Mesothelial cell of epicardium (in vitro differentiated cells): ENCODE measurements around the gene MICAL2. TPM values are rescaled to one million over a fixed set of nuclear protein-coding genes. Genes with fewer than 3 reads are reported as not detected.

Experiments used
- DNase-seq, 2 experiments: peaks; one replicate each; pipeline ENCODE4 v3.0.0; 2021; ENCODE audit warnings: low spot score in 2 of 2; ENCODE audit not compliant: unreplicated experiment in 2 of 2
- H3K27ac Mint-ChIP-seq: 2 replicates; pipeline ENCODE4 v1.8.0; 2021; ENCODE audit warnings: mixed read lengths
- H3K27me3 Mint-ChIP-seq: 2 replicates; pipeline ENCODE4 v1.8.0; 2021; ENCODE audit warnings: low read depth, mixed read lengths
- H3K36me3 Mint-ChIP-seq: 2 replicates; pipeline ENCODE4 v1.8.0; 2021; ENCODE audit warnings: mixed read lengths
- H3K4me1 Mint-ChIP-seq: 2 replicates; pipeline ENCODE4 v1.8.0; 2021; ENCODE audit warnings: mixed read lengths
- H3K4me3 Mint-ChIP-seq: 2 replicates; pipeline ENCODE4 v1.8.0; 2021; ENCODE audit warnings: mild to moderate bottlenecking, moderate library complexity, mixed read lengths
- H3K9me3 Mint-ChIP-seq: 2 replicates; pipeline ENCODE4 v1.8.0; 2021; ENCODE audit warnings: mixed read lengths
- CTCF ChIP-seq: fragments of 200-600 bp; sonication (generic); IDR thresholded peaks from one replicate; pipeline ENCODE4 v1.5.0; 2021; ENCODE audit warnings: antibody characterized with exemption; ENCODE audit not compliant: unreplicated experiment
- total RNA-seq: library from RNA; stranded (reverse); gene quantifications from 3 replicates; pipeline ENCODE4 v1.2.1, GENCODE V29; 2021

MICAL2 gene
- total RNA-seq, 1 donor from 2014 or later: 15.0 TPM

DNA sequence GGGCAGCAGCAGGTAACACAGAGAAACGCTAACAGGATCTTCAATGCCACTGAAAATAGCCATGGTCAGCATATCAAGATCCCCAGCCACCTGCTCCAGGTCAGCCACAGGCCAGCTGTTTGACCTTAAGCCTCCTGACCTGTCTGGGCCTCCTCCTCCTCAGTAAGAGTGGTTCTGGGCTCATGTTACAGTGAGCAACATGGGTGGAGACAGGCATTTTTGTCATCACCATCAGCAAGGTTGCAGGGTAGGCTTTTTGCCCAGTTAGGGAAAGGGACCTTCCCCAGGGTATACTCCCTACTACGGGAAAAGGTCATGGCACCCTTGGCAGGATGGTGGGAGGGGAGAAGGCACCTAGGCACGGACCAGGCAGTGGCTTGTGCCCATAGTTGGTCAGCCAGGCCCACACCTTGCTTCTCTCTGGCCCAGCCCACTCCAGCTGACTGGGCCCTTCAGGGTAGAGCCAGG is 135.2 kb downstream of the MICAL2 start:
- no peak for TF ChIP-seq CTCF
- Mint-ChIP-seq H3K27me3 (no peaks in the 10 kb centered on the region), H3K9me3 (no peaks in the 10 kb centered on the region), H3K27ac (no peak overlapping the region), H3K36me3 (no peaks in the 10 kb centered on the region), H3K4me1 (peaks cover 24% of the 10 kb centered on the region), H3K4me3 (no peak overlapping the region)
- no peak for DNase-seq

DNA sequence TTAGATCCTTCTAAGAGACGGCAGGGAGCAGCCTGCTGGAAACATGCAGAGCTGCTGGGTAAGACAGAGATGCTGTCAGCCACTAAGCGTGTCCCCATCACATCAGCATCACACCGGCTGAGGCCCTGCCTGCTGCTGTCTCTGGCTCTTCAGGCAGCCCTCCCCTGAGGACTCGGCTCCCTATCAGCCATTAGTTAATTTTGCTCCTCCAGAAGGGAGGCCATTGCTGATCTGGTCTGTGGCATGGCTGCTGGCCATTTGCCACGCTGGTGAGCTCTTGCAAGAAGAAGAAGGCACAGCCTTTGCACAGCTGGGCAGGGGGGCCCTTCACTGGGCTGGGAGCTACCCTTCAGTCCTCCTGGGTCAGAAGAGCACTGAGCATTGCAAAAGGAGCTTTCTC is 135.8 kb downstream of the MICAL2 start:
- H3K4me1 Mint-ChIP-seq: peaks cover 24% of the 10 kb centered on the region
- no peaks in the 10 kb centered on the region for H3K36me3 Mint-ChIP-seq

DNA sequence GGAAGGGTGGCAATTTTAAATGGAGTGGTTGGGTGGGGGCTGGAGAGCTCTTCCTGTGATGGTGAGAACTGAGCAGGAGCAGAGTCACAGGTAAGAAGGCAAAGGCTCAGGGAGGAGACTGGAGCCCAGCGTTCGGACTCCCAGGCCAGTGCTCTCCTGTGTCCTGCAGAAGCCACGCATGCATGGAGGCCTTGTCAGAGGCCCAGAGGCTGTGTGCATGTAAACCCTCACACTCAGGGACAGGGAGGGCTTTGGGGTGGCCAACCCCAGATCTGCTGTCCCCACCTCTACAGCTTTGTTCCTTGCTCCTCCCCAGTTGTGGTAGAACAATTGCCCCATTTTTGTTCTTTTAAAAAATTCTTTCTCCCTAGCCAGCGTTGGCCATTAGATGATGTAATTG is 136.6 kb downstream of the MICAL2 start:
- DNase-seq: no peak
- H3K4me1 Mint-ChIP-seq: peaks cover 24% of the 10 kb centered on the region
- no peaks in the 10 kb centered on the region for H3K9me3 Mint-ChIP-seq
- no peak for TF ChIP-seq CTCF
- H3K4me3 Mint-ChIP-seq: no peak overlapping the region
- H3K27ac Mint-ChIP-seq: no peak overlapping the region
- no peaks in the 10 kb centered on the region for H3K27me3 Mint-ChIP-seq
- H3K36me3 Mint-ChIP-seq: no peaks in the 10 kb centered on the region

More for the DNA sequence above, 135.8 kb downstream of the MICAL2 start:
- Mint-ChIP-seq H3K9me3 (no peaks in the 10 kb centered on the region), H3K27ac (no peak overlapping the region), H3K27me3 (no peaks in the 10 kb centered on the region), H3K4me3 (no peak overlapping the region)
- no peak for TF ChIP-seq CTCF
- DNase-seq: no peak

DNA sequence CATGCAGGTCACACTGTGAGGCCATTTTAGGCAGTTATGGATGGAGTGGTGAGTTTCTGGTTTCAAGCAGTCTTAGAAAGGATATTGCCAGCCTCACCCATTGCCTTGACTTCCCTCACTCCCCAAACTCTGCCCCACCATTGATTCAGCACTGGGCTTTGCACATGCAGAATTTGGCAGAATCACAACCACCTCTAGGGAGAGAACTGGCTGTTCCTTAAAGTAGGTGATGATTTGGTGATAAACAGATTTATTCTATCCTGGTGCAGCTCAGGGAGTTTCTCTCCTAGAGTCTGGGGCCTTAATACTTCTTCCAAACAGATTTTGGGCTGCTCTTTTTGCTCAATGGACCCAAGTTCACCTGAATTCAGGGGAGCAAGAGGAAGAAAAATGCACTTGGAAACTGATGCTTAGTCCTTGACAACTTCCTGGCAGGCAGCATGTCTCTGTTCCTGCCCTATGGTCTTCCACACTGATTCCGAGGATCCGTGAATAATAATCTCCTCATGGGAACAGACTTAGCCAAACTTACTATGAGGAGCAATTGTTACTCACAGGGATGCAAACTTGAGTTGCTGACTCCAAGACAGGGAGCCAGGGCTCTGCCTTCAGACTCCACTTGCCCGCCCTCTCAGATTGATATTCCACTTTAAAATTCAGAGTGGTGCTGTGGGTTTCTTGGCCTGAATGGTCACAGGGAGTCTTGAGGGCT is 137.3 kb downstream of the MICAL2 start:
- no peaks in the 10 kb centered on the region for H3K9me3 Mint-ChIP-seq
- no peak for DNase-seq
- H3K4me3 Mint-ChIP-seq: no peak overlapping the region
- TF ChIP-seq CTCF: no peak
- no peaks in the 10 kb centered on the region for H3K27me3 Mint-ChIP-seq
- peak overlapping the region; percentile 52 for H3K27ac Mint-ChIP-seq
- H3K36me3 Mint-ChIP-seq: no peaks in the 10 kb centered on the region
- peaks cover 20% of the 10 kb centered on the region for H3K4me1 Mint-ChIP-seq

DNA sequence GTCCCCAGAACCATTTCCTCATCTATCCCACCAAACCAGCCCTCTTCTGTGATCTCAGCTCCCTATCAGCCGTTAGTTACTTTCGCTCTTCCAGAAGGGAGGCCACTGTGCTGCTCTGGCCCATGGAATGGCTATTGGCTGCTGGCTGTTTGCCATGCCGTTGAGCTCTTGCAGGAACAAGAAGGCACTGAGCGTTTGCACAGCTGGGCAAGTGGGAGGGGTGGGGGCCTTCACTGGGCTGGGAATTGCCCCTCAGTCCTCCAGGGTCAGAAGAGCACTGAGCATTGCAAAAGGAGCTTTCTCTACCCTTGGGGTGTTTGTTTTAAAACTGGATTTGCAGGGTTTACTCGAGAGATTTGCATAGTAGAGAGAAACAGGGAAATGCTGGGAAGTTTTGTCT is 137.9 kb downstream of the MICAL2 start:
- Mint-ChIP-seq H3K4me1 (peaks cover 19% of the 10 kb centered on the region), H3K27ac (peak overlapping the region; percentile 27), H3K4me3 (no peak overlapping the region)

More for the DNA sequence above, 137.9 kb downstream of the MICAL2 start:
- no peaks in the 10 kb centered on the region for H3K36me3 Mint-ChIP-seq
- no peaks in the 10 kb centered on the region for H3K9me3 Mint-ChIP-seq
- no peaks in the 10 kb centered on the region for H3K27me3 Mint-ChIP-seq
- no peak for TF ChIP-seq CTCF
- peak in 1 of 2 experiments; percentile 54 for DNase-seq
